Stimulated activated CD4-positive, alpha-beta T cell treated with anti-CD3 and anti-CD28 coated beads, Interleukin-4, amount 100 ng/mL, for 48 hours (primary cell): ENCODE results near the gene SLC29A3.

Source experiments
- DNase-seq, 2 donors: peaks; one replicate each; pipeline ENCODE4 v3.0.0-alpha.2; 2020; ENCODE audit warnings: low read depth in 2 of 2

Gene SLC29A3

DNA sequence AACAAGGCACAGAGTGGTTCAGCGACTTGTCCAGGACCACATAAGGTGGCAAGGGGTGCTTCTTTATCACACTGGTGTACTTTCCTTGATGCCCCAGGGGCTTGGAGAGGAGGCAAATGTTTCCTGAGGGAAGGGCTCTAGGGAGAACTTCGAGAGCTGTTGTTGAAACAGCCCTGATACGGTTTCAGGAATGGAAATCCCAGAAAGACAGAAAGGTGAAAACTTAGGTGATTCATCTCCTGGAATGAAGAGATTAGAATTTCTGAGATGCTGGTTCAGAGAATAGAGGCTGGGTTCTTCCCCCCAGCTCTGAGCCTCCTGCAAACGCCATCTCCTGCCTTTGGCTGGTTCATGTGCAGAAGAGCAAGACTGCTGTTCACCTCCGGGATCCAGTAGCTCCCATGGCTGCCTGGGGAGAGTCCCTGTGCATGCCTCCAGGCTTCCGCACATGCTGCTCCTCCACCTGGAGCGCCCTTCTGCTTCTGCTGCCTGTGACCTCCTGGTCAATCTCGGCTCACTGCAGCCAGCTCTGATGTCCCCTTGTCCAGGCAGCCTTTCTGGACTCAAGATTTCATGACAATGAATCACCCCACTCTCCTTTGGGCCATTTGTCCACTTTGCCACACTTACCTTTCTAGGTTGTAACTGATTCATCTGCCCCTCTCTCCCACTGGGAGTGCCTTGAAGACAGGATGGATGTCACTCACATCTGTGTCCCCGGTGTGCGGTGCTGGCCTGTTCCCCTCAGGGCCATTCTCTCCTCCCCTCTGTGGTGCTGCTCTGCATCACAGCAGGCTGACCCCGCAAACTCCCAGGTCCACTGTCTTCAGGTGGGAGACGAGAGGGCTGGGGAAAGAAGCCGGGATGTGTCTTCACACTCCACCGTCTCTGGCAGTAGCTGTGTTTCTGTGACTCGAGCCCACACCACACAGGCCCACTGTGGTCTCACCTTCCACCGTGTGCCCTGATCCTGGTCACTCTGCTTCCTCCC, 74.0 kb downstream of the SLC29A3 start:
- no peak for DNase-seq

DNA sequence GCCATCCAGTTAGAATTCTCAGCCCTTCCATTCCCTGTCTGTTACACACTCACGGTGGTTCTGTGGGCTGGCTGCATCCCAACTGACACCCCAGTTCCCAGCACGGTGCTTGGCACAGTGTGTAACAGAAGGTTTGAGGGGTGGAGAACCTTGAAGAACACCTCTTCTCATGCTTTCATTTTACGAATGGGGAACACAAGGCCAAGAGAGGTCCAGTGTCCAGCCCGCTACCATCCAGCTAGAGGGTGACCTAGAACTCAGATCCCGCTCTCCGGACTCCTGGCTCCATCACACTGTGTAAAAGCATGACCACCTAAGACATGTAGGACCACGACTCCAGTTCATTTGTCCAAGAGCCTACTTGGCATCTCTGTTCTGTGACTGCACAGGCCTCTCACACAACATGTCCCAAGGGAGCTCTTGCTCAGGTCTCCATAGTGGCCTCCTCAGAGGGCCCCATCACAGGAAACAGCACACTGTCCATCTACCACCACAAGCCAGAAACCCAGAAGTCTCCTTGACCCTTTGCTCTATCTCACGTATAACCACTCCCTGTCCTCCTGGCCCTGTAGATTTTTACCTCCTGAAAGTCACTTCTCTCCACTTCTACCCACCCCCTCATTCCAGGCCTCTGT, 74.9 kb downstream of the SLC29A3 start:
- DNase-seq, result no peak

DNA sequence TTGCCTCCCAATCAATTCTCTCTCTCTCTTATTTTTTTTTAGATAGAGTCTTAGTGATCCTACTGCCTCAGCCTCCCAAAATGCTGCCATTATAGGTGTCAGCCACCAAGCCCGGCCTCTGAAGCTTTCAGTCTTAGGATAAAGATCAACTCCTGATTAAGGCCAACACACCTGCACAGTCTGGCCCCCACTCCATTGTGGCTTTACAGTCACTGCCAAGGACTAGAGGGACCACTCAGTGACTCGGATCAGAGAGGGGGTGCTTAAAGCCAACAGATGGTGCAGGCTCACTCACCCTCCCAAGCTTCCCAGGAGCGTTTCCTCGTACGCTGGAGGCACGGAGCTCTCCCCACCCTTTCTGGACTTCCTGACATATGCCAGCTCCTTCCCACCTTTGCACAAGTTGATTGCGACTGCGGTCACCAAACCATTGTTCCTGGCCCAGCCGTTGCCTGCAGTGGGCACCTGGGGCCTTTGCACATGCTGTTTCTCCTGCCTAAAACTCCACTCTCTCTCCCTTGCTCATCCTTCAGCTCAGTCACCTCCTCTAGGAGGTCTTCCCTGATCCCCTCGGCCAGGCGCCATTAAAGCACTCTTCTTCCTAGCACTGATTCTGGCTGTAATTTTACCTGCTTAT, 76.0 kb downstream of the SLC29A3 start:
- no peak for DNase-seq

DNA sequence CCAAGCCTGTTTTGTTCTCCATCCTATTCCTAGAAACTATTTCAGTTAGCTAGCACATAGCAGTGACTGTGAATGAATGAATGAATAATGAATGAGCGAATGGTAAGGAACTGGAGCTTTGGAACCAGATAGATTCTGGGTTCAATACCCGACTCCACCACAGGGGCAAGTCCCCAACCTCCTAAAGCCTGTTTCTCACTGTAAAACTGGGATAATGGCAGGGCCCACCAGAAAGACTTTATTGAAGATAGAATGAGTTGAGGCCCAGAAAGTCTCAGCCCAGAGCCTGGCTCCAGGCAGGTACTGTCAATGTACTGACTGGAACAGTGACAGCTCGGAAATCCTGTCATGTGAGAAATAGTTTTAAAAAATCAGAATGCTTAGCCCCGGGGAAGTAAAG, 76.6 kb downstream of the SLC29A3 start:
- DNase-seq, result no peak

DNA sequence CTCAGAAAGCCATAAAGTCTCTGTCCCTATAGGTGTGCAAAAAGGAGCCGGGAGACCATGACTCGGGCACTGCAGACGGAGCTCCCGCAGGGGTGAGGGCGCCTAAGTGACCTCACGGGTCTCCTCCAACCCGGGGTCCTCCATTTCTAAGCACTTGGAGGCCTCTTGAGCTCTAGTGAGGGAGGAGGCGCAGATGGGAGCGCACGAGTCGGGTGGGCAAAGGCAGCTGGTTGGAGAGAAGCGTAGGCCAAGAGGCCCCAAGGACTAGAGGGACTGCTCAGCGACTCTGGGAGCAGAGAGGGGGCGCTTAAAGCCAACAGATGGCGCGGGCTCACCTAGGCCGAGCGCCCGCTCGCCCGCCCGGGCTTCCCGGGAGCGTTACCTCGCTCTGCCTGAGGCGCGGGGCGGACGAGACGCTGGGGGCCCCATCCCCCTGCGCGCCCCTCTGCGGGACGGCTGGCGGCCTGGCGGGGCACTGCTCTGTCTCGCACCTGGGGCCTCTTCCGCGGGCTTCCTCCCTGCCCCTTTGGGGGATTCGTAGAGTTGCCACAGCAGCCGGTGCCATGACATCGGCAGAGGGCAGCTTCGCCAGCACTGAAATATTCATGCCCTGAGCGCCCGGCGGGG, 77.1 kb downstream of the SLC29A3 start:
- peak; percentile 23 to 24 for DNase-seq

DNA sequence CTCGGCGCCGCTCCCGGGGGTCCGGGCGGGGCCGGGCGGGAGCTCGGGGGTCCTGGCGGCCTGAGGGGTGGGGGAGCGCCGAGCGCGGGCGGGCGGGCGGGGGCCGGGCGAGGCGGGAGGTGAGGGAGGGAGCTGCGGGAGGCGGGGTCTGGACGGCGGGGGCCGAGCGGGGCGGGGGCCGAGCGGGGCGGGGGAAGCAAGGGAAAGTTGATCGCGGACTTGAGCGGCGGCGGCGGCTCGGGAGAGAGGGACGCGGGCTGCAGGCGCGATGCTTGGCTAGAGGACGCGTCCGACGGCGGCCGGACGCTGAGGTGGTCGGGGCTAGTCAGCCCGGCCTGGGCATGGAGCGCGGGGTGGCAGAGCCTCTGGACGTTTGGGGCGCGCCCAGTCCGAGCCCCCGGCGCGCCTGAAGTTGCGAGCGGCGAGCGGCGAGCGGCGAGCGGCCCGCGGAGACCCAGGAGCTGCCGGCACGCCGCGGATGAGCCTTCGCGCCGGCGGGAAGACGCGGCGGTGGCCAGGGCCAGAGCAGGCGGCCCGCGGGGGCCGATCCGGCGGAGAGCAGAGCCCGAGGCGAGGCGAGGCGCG, 77.7 kb downstream of the SLC29A3 start, which contains the start of gene CDH23:
CDH23 (plus strand) TSS at position 210 of the 585 bp plus-strand sequence. CDS start 42,912 bp downstream, outside the sequence.
- no peak for DNase-seq

DNA sequence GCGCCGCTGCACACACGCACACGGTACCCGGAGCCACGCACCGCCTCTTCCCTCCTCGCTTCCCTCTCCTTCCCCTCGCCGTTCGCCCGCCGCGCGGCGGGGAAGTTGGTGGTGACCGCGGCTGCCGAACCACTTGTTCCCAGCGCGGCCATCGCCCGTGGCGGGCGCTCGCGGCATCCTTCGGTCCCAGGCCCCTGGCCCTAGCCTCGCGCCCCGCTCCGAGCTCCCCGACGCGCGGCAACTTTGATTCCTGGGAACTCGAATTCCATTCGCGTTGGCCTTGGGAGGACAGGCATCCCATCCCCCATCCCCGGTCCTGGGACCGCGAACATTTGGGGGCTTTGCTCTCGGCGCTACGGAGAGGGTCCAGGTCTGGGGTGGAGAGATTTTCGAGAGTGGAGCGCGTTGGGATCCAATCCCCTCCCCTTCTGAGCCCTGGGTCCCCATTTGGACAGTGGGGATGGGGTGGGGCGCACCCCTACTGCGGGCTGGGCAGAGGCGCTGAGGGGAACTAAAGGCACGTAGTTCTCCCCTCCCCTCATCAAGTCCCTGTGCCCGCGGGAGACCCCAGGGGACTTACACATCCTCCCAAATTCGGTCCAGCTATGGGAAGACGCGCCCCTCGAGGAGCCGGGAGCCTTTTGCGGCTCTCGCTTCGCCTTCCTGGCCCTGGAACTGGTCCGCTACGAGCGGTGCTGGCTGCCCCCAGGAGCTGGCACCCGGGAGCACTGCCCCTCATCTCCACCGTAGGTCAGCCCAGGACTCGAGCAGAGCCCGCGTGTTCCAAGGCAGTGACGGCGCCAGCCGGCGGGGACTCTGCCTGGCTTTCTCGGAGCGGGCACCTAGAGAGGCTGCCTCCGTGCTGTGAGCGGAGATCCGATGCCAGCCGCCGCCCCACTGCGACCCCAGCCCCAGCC, 78.5 kb downstream of the SLC29A3 start:
- DNase-seq, result no peak

DNA sequence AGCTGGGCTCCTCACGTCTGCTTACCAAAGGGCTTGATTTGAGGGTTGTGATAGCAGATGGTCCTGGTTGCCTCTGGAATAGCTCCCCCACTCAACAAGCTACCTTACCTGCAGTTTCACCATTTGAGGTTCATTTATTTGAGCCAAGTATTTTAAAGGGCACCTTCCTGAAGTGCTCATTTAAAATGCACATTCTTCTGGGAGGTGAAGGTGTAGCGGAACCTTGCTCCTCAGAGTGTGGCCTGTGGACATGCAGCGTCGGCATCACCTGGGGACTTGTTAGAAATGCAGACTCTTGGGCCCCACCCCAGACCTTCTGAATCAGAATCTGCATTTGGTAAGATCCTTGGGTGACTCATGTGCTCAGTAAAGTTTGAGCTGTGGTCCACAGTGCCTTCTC, 79.9 kb downstream of the SLC29A3 start:
- DNase-seq, result no peak

DNA sequence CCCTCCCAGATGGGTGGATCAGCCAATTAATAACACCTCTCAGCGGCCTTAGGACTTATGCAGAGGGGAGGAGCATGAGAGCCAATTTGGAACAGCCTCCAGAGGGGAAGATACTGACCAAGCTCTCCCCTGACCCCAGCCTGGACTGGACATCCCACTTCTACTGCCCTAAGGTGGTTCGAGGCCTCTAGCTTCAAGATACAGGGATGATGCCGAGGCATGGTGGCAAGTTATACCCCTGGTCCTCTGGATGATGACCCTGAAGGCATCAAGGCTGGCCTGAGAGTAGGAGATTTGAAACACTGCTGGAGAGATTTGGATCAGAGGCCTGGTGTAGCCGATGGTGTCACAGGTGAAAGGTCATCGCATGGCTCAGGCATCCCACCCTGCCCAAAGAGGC, 80.9 kb downstream of the SLC29A3 start:
- no peak for DNase-seq

DNA sequence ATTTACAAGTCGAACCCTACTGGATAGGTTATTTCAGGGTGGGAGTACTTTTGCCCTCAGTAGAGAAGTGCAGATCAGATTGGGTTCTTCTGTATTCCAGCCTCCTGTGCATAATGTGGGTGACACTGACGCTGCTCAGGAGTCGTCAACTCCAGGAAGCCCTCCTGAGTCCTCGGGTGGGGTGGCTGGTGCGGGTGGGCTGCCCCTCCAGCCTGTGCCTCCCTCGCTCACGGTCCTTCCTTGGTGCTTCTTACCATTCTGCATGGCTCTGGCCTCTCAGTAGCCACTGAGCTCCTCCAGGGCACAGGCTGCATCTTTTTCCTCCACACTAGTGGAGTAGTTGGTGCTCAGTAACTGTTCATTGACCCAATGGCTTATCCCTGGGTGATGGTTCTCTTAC, 82.0 kb downstream of the SLC29A3 start:
- DNase-seq, result no peak

DNA sequence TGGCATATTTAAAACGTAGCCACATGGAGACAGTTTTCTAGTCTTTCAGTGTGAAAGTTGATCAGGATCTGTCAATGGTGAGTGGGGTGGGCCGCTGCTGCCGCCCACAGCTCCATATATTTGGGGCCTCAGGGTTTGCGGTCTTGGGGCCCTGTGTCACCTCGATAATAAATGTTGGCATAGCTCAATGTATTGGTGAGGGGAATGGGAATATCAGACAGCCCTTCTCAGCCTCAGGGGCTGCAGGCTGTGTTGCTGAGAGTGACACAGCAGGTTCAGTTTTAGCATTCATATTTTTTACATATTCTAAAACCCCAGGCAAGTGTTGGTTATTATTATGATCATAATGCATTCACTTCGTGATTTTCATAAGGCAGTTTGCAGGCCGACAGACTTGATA, 82.9 kb downstream of the SLC29A3 start:
- no peak for DNase-seq

DNA sequence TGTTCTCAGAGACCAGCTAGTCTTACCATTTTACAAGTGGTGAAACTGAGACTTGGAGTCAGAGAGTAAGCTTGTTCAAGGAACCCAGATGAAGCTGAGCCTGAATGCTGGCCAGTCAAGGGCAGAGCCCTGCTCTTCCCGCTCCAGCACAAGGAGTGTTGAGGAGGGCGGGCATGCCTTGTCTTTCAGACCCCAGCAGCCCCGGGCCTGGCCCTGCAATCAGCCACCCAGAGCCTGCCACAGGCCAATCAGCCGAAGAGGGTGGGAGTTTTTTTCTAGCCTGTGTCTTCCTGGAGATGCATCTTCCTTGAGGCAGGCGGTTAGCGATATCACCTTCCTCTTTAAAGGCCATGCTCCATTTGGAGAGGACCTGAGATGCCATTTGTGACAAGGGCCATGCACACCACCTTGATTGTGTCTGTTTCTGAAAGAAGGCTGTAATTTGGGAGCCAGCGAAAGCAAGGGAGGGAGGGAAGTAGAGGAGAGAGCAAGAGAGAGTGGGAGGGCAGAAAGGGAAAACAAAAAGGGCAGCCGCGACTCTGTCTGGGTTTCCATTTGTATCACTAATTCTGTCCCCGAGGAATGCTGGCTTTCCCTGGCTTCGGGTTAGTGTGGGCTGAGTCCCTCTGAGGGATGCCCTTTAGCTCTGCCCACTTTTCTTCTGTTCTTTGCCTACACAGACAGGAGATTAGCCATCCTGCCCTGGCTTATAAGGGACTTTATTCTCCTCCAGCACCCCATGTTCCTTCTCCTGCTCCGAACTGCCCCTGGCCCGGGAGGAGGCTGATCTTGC, 85.6 kb downstream of the SLC29A3 start:
- DNase-seq, result no peak

DNA sequence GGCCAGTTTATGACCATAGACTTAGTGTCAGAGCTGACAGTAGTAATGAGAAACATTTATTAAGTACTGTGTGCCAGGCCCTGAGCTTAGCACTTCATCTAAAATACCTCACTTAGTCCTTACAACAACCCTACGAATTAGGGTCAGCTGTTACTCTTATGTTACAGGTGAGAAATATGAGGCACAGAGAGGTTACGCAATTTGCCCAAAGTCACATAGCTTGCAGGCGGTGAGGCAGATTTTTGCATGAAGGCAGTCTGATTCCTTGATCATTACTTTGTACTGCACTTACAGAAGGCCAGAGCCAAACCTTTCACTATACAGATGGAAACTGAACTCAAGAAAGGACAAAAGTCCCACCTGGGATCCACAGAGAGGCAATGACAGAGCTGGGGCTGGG, 87.8 kb downstream of the SLC29A3 start:
- no peak for DNase-seq

DNA sequence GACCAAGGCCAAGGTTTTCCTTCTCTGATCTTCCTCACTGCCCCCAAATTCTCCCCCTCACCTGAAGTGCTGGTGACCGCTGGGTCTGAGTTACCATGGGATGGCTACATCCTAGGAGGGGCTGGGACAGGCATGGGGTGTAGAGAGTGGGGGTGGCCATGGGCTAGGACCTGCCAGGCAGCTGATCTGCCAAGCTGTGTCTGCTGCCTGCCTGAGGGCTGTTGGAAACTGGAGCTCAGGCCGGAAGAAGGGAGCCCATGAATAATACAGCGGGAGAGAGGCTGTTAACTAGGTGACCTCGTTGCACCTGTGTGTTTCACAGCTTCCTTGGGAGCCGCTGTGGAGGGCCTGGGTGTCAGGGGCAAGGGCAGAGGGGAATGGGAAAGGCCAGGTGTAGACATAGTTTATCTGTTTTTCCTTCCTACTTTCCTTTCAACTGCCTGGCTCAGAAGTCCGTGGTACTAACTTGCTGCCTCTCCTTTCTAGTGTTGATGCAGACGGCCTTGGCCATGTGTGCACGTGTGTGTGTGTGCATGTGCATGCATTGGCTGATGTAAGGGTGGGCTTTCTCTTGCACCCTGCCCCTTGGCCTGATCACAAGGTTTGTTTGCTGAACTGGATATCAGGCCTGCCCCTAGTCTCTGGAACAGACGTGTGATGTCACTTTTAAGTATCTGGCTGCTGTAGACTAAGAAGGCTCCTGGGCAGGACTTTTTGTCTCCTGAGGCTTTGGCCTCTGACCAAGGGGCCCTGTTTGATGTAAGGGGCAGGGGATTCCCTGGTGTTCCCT, 89.6 kb downstream of the SLC29A3 start:
- DNase-seq, result no peak

DNA sequence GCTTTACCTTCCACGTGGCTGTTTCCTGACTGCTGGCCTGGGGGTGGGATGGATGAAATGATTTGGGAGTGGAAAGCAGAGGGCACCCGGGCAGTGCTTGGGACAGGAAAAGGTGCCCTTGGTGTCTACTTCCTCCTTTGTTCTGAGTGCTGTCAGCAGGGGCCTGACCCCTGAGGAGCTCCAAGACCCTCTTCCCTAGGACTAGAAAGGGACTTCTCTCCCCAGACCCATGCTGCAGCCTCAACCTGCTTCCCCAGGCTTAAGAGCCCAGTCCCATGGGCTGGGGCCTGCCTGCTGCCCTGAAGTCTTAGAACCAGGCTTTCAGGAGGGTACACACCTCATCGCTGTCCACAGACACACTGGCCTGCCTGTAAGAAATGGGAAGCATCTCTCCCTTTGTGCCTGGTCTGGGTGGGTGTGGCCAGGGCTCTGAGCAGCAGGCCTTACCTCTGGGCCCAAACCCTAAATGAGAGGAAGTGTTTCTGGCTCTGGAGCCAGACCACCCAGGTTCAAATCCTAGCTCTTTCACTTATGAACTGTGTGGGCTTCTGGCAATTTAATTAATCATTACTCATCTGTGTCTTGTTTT, 90.6 kb downstream of the SLC29A3 start:
- DNase-seq, result no peak
